Adrenal gland (tissue), 19 donors: ENCODE results near the gene RELN. TPM values are rescaled to one million over a fixed set of nuclear protein-coding genes. Genes with fewer than 3 reads are reported as not detected.
"Not testable (repeated sequence)": the region's sequence is repeated elsewhere in the genome, so short reads cannot be mapped to it uniquely, and the experiment has no call there.

Source experiments
- DNase-seq, 7 donors: peaks; one replicate each; pipeline ENCODE4 v3.0.0-alpha.2; 2019 to 2020
- H3K27ac ChIP-seq, 5 donors: fragments of 200-600 bp; sonication (generic) in 4 of 5; 1 replicate in 3 of 5; 2 replicates in 2 of 5; pipeline versions ENCODE4 v1.5.1 to v1.8.0; 2016 to 2020; ENCODE audit warnings: mild to moderate bottlenecking in 1 of 5
- H3K27me3 ChIP-seq: fragments of 200-600 bp; 2 replicates; pipeline ENCODE4 v1.8.0; 2021
- H3K36me3 ChIP-seq, 2 donors: fragments of 200-600 bp; replicated peaks in 1 of 2; 1 replicate in 1 of 2; 2 replicates in 1 of 2; pipeline versions ENCODE4 v1.5.1 to v1.8.0; 2018 to 2022
- H3K4me1 ChIP-seq, 2 donors: fragments of 200-600 bp; replicated peaks in 1 of 2; 1 replicate in 1 of 2; 2 replicates in 1 of 2; pipeline versions ENCODE4 v1.5.1 to v1.8.0; 2018 to 2021
- H3K4me3 ChIP-seq, 4 donors: fragments of 200-600 bp; sonication (generic) in 3 of 4; one replicate each; pipeline ENCODE4 v1.5.1; 2016 to 2018
- H3K9me3 ChIP-seq, 3 donors: fragments of 200-600 bp; sonication (generic) in 1 of 3; replicated peaks in 1 of 3; 1 replicate in 2 of 3; 2 replicates in 1 of 3; pipeline versions ENCODE4 v1.5.1 to v1.8.0; 2016 to 2021
- CTCF ChIP-seq, 6 experiments: fragments of 450-650 bp in 4 of 6; fragments of 200-600 bp in 2 of 6; sonication (generic) in 1 of 6; IDR thresholded peaks; 1 replicate in 5 of 6; 2 replicates in 1 of 6; pipeline versions ENCODE4 v1.5.1 to v1.8.0; 2016 to 2021; ENCODE audit warnings: antibody characterized with exemption in 6 of 6, mild to moderate bottlenecking in 2 of 6, moderate library complexity in 1 of 6
- POLR2A ChIP-seq, 2 donors: fragments of 450-650 bp; IDR thresholded peaks; one replicate each; pipeline ENCODE4 v1.6.1; 2017; ENCODE audit warnings: antibody characterized with exemption in 2 of 2, mild to moderate bottlenecking in 2 of 2, moderate library complexity in 1 of 2
- WGBS, 4 donors: extraction: QIAGEN DNeasy Blood & Tissue Kit in 2 of 4; methylation state at CpG; one replicate each; pipeline versions ENCODE4 v1.1.5 to v1.1.7; 2013 to 2017; 5-methylcytosine and 5-hydroxymethylcytosine counted together
- intact Hi-C, 2 donors: fragments of 100-400 bp; cut with DNase I; formaldehyde crosslinking; loops; one replicate each; pipeline versions ENCODE4 v1.14.1 to v1.15.0; 2022 to 2023
- long read RNA-seq, 10 donors: library from polyadenylated mRNA in 3 of 10; unstranded in 2 of 10; stranded (forward) in 1 of 10; transcript quantifications; one replicate each; pipeline ENCODE4 v2.0.0 and lab custom pipeline, GENCODE V29; 2021 to 2026
- polyA plus RNA-seq, 3 donors: library from polyadenylated mRNA; stranded (reverse); fragments of 200-250 nt in 2 of 3; fragments of 350-450 nt in 1 of 3; fragmentation: Illumina TruSeq in 1 of 3; extraction: RNeasy Lipid Tissue Mini Kit (QIAGEN cat#74804) in 1 of 3; gene quantifications; one replicate each; pipeline ENCODE4 v1.2.3, GENCODE V29; 2013 to 2014
- total RNA-seq, 9 donors: library from RNA; depleted of rRNA in 4 of 9; stranded (reverse); fragments of >200 nt in 4 of 9; fragments of 120-200 nt in 1 of 9; fragmentation: NEBNext Ultra II Directional in 1 of 9; extraction: Animal tissue kit (Norgen Biotek cat#: 25700) in 1 of 9; gene quantifications; one replicate each; pipeline versions ENCODE4 v1.1.0 to v1.2.4, GENCODE V29; 2013 to 2023
- donor health status: healthy with polysubstance abuse.
- donor health status: Bipolar disorder and iron deficiency.
- donor health status: DM: yes; HTN: yes; CAD: no.
- donor health status: DM: no; HTN: no; CAD: no.
- donor health status: DM: no; HTN: no; CAD: no.
- donor health status: DM: yes; HTN: yes; CAD: no.

The RELN gene
- total RNA-seq (1 to 10 TPM in 8 of 9 donors, under 1 TPM in 1; 0.95 to 7.9 (median 2.7) TPM), polyA plus RNA-seq (1 to 10 TPM in 2 of 3 donors, under 1 TPM in 1; 0.88 to 2.6 (median 2.0) TPM)
- long read RNA-seq, donor 1 = 0 reads
- long read RNA-seq, donor 2 = 0 reads
- long read RNA-seq, donor 3 = 0 reads
- long read RNA-seq, donor 4, partial matches to known transcripts = 0 of 1 reads
- long read RNA-seq, donor 4, other reads (novel, unspliced or antisense) = 1 of 1 reads
- long read RNA-seq, donor 5 = 0 reads
- long read RNA-seq, donor 6 = 0 reads
- long read RNA-seq, donor 7 = 0 reads
- long read RNA-seq, donor 8 = 0 reads
- long read RNA-seq, donor 9 = 0 reads
- long read RNA-seq, donor 10 = 0 reads

- Histone ChIP-seq H3K9me3 (no peaks in the 10 kb centered on the region), H3K36me3 (no peaks in the 10 kb centered on the region), H3K4me3 (peak within 1 kb of the TSS in 2 of 4 donors; percentile 26 to 57), H3K4me1 (peaks cover 0 to 6% of the 10 kb centered on the region in 2 donors), H3K27me3 (peaks cover 32% of the 10 kb centered on the region), H3K27ac (peak within 1 kb of the TSS in 1 of 5 donors; percentile 30)
- intact Hi-C loops = no loop called here
- 0 to 1% (median 1%) methylated on average over 11 to 89 of the region's 89 CpGs; no CpG with 5 or more reads in 1 of the 4 donors for WGBS, 4 donors
- peak in 1 of 7 donors; percentile 23 for DNase-seq
- TF ChIP-seq POLR2A (IDR thresholded peaks at IDR 0.05) = no peak
- TF ChIP-seq CTCF (IDR thresholded peaks at IDR 0.05) = no peak
Observed at GRCh38 chr7:103989200-103989784, at the start of gene RELN. Gene RELN (minus strand): TSS chr7:103989658. CDS start chr7:103989356, 302 bp downstream.

- no peak overlapping the region for H3K4me3 ChIP-seq
- no peak overlapping the region for H3K27ac ChIP-seq
- H3K36me3 ChIP-seq = no peaks in the 10 kb centered on the region
- TF ChIP-seq POLR2A (IDR thresholded peaks at IDR 0.05) = no peak
- H3K4me1 ChIP-seq = no peaks in the 10 kb centered on the region
- 75 to 86% (median 79%) methylated on average over 2 of the region's 2 CpGs for WGBS, 4 donors
- DNase-seq = no peak
- intact Hi-C loops = no loop called here
- H3K27me3 ChIP-seq = no peaks in the 10 kb centered on the region
- no peaks in the 10 kb centered on the region for H3K9me3 ChIP-seq
Observed at GRCh38 chr7:104038136-104038535, 48.7 kb upstream of the RELN start.

DNA sequence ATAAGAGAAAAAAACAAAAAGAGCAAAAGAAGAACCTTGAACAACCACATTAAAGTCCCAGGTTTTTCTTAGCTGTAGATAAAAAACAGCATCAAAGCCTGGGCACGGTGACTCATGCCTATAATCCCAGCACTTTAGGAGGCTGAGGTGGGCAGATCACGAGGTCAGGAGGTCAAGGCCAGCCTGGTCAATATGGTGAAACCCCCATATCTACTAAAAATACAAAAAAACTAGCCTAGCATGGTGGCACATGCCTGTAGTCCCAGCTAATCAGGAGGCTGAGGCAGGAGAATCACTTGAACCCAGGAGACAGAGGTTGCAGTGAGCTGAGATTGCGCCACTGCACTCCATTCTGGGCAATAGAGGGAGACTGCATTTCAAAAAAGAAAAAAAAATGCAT, 47.4 kb upstream of the RELN start:
- H3K4me3 ChIP-seq, DNase-seq, H3K27me3 ChIP-seq, H3K36me3 ChIP-seq, intact Hi-C loops, H3K9me3 ChIP-seq, H3K4me1 ChIP-seq, H3K27ac ChIP-seq: not testable (repeated sequence)
- 54 to 64% (median 60%) methylated on average over 3 of the region's 3 CpGs for WGBS, 4 donors

DNA sequence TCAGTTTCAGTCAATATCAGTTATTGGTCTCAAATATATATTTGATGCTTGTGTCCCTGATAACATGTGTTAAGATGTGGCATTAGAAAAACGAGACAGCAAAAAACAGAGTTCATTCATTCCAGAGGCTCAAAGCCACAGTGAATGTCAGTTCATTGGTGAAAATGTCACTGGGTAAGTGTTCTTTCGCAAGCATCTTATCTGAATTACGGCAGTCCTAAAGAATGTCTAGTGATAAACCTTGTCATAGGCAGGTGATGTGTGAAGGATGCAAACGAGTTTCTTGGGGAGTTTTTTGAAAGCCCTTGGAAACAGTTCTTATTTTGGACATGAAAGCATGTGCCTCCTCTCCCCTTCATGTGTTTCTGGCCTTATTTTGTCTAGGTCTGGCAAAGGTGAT, 45.9 kb upstream of the RELN start:
- 71 to 77% (median 76%) methylated on average over 4 of the region's 4 CpGs for WGBS, 4 donors
- intact Hi-C loops = no loop called here
- Histone ChIP-seq H3K4me3 (no peak overlapping the region), H3K27ac (no peak overlapping the region), H3K9me3 (no peaks in the 10 kb centered on the region), H3K4me1 (no peaks in the 10 kb centered on the region), H3K27me3 (no peaks in the 10 kb centered on the region), H3K36me3 (no peaks in the 10 kb centered on the region)
- no peak for TF ChIP-seq POLR2A (IDR thresholded peaks at IDR 0.05)
- TF ChIP-seq CTCF (IDR thresholded peaks at IDR 0.05) = no peak
- DNase-seq = no peak

GRCh38 chr7:104034679-104035078, 45.2 kb upstream of the RELN start:
- TF ChIP-seq CTCF (IDR thresholded peaks at IDR 0.05) (no peak), POLR2A (IDR thresholded peaks at IDR 0.05) (no peak)
- H3K27ac ChIP-seq = no peak overlapping the region
- H3K27me3 ChIP-seq = no peaks in the 10 kb centered on the region
- no peaks in the 10 kb centered on the region for H3K9me3 ChIP-seq
- no peak for DNase-seq
- H3K4me3 ChIP-seq = no peak overlapping the region
- intact Hi-C loops = no loop called here
- no peaks in the 10 kb centered on the region for H3K4me1 ChIP-seq
- H3K36me3 ChIP-seq = no peaks in the 10 kb centered on the region
- WGBS, 4 donors = 88 to 100% (median 93%) methylated on average over 1 of the region's 1 CpG
